Kidney (tissue), 14 donors: ENCODE results near the gene ACTBL2. TPM values are rescaled to one million over a fixed set of nuclear protein-coding genes. Genes with fewer than 3 reads are reported as not detected.
A peak's percentile ranks its signal among the peaks of the same experiment; 100 is the strongest.

ENCODE experiments used
- DNase-seq, 5 donors: peaks; one replicate each; pipeline ENCODE4 v3.0.0-alpha.2; 2013 to 2020
- FAIRE-seq: peaks from 2 replicates; lab custom pipeline; 2012; peaks lifted over from hg19 to GRCh38; lab: Jason Lieb, UNC
- H3K27ac ChIP-seq, 2 donors: one replicate each; pipeline ENCODE4 v1.7.0; 2013; ENCODE audit warnings: low read depth in 2 of 2, low read length in 2 of 2, inconsistent platforms in 1 of 2
- H3K27me3 ChIP-seq: one replicate; pipeline ENCODE4 v1.7.1; 2013; ENCODE audit warnings: low read length, inconsistent platforms; ENCODE audit not compliant: control insufficient read depth, insufficient read depth
- H3K36me3 ChIP-seq, 3 donors: one replicate each; pipeline versions ENCODE4 v1.7.0 to v1.7.1; 2013; ENCODE audit warnings: low read length in 3 of 3, control low read depth in 1 of 3, inconsistent platforms in 1 of 3; ENCODE audit not compliant: insufficient read depth in 3 of 3, control insufficient read depth in 2 of 3
- H3K4me1 ChIP-seq, 3 donors: one replicate each; pipeline versions ENCODE4 v1.7.0 to v1.7.1; 2013; ENCODE audit warnings: low read length in 3 of 3, inconsistent platforms in 1 of 3, low read depth in 1 of 3; ENCODE audit not compliant: control insufficient read depth in 2 of 3, insufficient read depth in 2 of 3
- H3K4me3 ChIP-seq, 3 donors: one replicate each; pipeline versions ENCODE4 v1.7.0 to v1.8.1; 2013; ENCODE audit warnings: low read length in 3 of 3, control low read depth in 1 of 3, inconsistent platforms in 1 of 3
- H3K9ac ChIP-seq, 3 donors: one replicate each; pipeline versions ENCODE4 v1.7.0 to v1.7.1; 2013; ENCODE audit warnings: low read length in 3 of 3, control low read depth in 1 of 3, inconsistent platforms in 1 of 3
- H3K9me3 ChIP-seq, 3 donors: one replicate each; pipeline versions ENCODE4 v1.7.0 to v1.7.1; 2013; ENCODE audit warnings: low read length in 3 of 3, control low read depth in 1 of 3, inconsistent platforms in 1 of 3; ENCODE audit not compliant: control insufficient read depth in 2 of 3, insufficient read depth in 1 of 3
- CTCF ChIP-seq: IDR thresholded peaks from 3 replicates; pipeline ENCODE4 v1.5.1; 2012; ENCODE audit warnings: mild to moderate bottlenecking, moderate library complexity, borderline replicate concordance; ENCODE audit not compliant: insufficient read depth; ENCODE audit errors: extremely low read depth
- intact Hi-C: fragments of 100-400 bp; cut with DNase I; formaldehyde crosslinking; loops from one replicate; pipeline ENCODE4 v1.11.1; 2022
- polyA plus RNA-seq: library from polyadenylated mRNA; stranded (reverse); fragments of 350-450 nt; fragmentation: Illumina TruSeq; extraction: RNeasy Lipid Tissue Mini Kit (QIAGEN cat#74804); gene quantifications from one replicate; pipeline ENCODE4 v1.2.3, GENCODE V29; 2014; ENCODE audit warnings: low read depth, low replicate concordance; ENCODE audit not compliant: insufficient read depth
- total RNA-seq: library from RNA; stranded (reverse); fragmentation: NEBNext Ultra II Directional; extraction: Animal tissue kit (Norgen Biotek cat#: 25700); gene quantifications from one replicate; pipeline ENCODE4 v1.2.1, GENCODE V29; 2021
- donor health status: control.
- donor health status: control.
- donor health status: control.
- donor health status: control.
- donor health status: control.
- donor health status: DM: yes; HTN: yes; CAD: no.
- donor health status: Normal renal cell carcinoma (clear cell type).

ACTBL2 gene
- total and polyA plus RNA-seq, 2 donors from 2014 or later: 0.13 TPM; not detected in 1

GRCh38 chr5:57437976-57438805 lies 44.4 kb downstream of the ACTBL2 start:
- no peak overlapping the region for H3K9ac ChIP-seq
- intact Hi-C loops: no loop called here
- no peak overlapping the region for H3K27ac ChIP-seq

GRCh38 chr5:57436586-57436985 lies 46.0 kb downstream of the ACTBL2 start:
- H3K27me3 ChIP-seq: no peaks in the 10 kb centered on the region
- FAIRE-seq (no peak), DNase-seq (no peak)
- no peaks in the 10 kb centered on the region for H3K36me3 ChIP-seq
- H3K9me3 ChIP-seq: no peaks in the 10 kb centered on the region
- intact Hi-C loops: no loop called here
- no peak overlapping the region for H3K9ac ChIP-seq
- no peak overlapping the region for H3K4me3 ChIP-seq
- H3K4me1 ChIP-seq: no peaks in the 10 kb centered on the region
- no peak for TF ChIP-seq CTCF
- no peak overlapping the region for H3K27ac ChIP-seq

More at GRCh38 chr5:57437976-57438805, 44.4 kb downstream of the ACTBL2 start:
- H3K4me1 ChIP-seq: no peaks in the 10 kb centered on the region
- H3K4me3 ChIP-seq: no peak overlapping the region
- no peak for FAIRE-seq
- peak in 1 of 5 donors; percentile 50 for DNase-seq
- H3K27me3 ChIP-seq: no peaks in the 10 kb centered on the region
- H3K36me3 ChIP-seq: no peaks in the 10 kb centered on the region
- H3K9me3 ChIP-seq: no peaks in the 10 kb centered on the region
- no peak for TF ChIP-seq CTCF

GRCh38 chr5:57435701-57436134 lies 46.9 kb downstream of the ACTBL2 start:
- Histone ChIP-seq H3K9ac (no peak overlapping the region), H3K9me3 (no peaks in the 10 kb centered on the region), H3K4me3 (no peak overlapping the region), H3K4me1 (no peaks in the 10 kb centered on the region), H3K27ac (no peak overlapping the region), H3K36me3 (no peaks in the 10 kb centered on the region), H3K27me3 (no peaks in the 10 kb centered on the region)
- FAIRE-seq (no peak), DNase-seq (peak in 1 of 5 donors; percentile 30)
- intact Hi-C loops: no loop called here
- no peak for TF ChIP-seq CTCF
